HEK293 (cell line): ENCODE measurements around the gene GALT.

Experiments used
- EGR2 ChIP-seq: fragments of 450-650 bp; formaldehyde crosslinking; IDR thresholded peaks from 2 replicates; pipeline ENCODE4 v1.5.1; 2016; ENCODE audit warnings: low read depth, missing biosample characterization, missing genetic modification characterization
- GFI1B ChIP-seq: fragments of 450-650 bp; formaldehyde crosslinking; IDR thresholded peaks from 2 replicates; pipeline ENCODE4 v1.5.1; 2016; ENCODE audit warnings: missing biosample characterization, missing genetic modification characterization
- GLIS1 ChIP-seq: fragments of 450-650 bp; formaldehyde crosslinking; IDR thresholded peaks from 2 replicates; pipeline ENCODE4 v1.5.1; 2016; ENCODE audit warnings: missing biosample characterization, missing genetic modification characterization
- GLIS2 ChIP-seq: fragments of 450-650 bp; formaldehyde crosslinking; IDR thresholded peaks from 2 replicates; pipeline ENCODE4 v1.5.1; 2016; ENCODE audit warnings: missing biosample characterization, missing genetic modification characterization
- KLF1 ChIP-seq: fragments of 450-650 bp; formaldehyde crosslinking; IDR thresholded peaks from 2 replicates; pipeline ENCODE4 v1.5.1; 2016; ENCODE audit warnings: missing biosample characterization, missing genetic modification characterization
- MZF1 ChIP-seq: fragments of 450-650 bp; formaldehyde crosslinking; IDR thresholded peaks from 2 replicates; pipeline ENCODE4 v1.5.1; 2017; ENCODE audit warnings: missing biosample characterization, missing genetic modification characterization, borderline replicate concordance
- OSR2 ChIP-seq: fragments of 450-650 bp; formaldehyde crosslinking; IDR thresholded peaks from 2 replicates; pipeline ENCODE4 v1.5.1; 2016; ENCODE audit warnings: missing biosample characterization, missing genetic modification characterization
- RBAK ChIP-seq: fragments of 450-650 bp; formaldehyde crosslinking; IDR thresholded peaks from 2 replicates; pipeline ENCODE4 v1.5.1; 2016; ENCODE audit warnings: missing biosample characterization, missing genetic modification characterization
- SP2 ChIP-seq: fragments of 450-650 bp; formaldehyde crosslinking; IDR thresholded peaks from 2 replicates; pipeline ENCODE4 v1.5.1; 2016; ENCODE audit warnings: missing biosample characterization, missing genetic modification characterization
- YY1 ChIP-seq: fragments of 450-650 bp; formaldehyde crosslinking; IDR thresholded peaks from 2 replicates; pipeline ENCODE4 v1.5.1; 2018; ENCODE audit warnings: missing biosample characterization, missing genetic modification characterization
- ZBTB1 ChIP-seq: fragments of 450-650 bp; formaldehyde crosslinking; IDR thresholded peaks from 2 replicates; pipeline ENCODE4 v1.5.1; 2016; ENCODE audit warnings: missing biosample characterization, missing genetic modification characterization
- ZNF121 ChIP-seq: fragments of 450-650 bp; formaldehyde crosslinking; IDR thresholded peaks from 2 replicates; pipeline ENCODE4 v1.5.1; 2016; ENCODE audit warnings: missing biosample characterization, missing genetic modification characterization
- ZNF132 ChIP-seq: fragments of 450-650 bp; formaldehyde crosslinking; IDR thresholded peaks from 2 replicates; pipeline ENCODE4 v1.5.1; 2017; ENCODE audit warnings: missing biosample characterization, missing genetic modification characterization, borderline replicate concordance
- ZNF157 ChIP-seq: fragments of 450-650 bp; formaldehyde crosslinking; IDR thresholded peaks from 2 replicates; pipeline ENCODE4 v1.5.1; 2016; ENCODE audit warnings: missing biosample characterization, missing genetic modification characterization
- ZNF174 ChIP-seq: fragments of 450-650 bp; formaldehyde crosslinking; IDR thresholded peaks from 2 replicates; pipeline ENCODE4 v1.5.0; 2017; ENCODE audit warnings: missing biosample characterization, mild to moderate bottlenecking, missing genetic modification characterization
- ZNF248 ChIP-seq: fragments of 450-650 bp; formaldehyde crosslinking; IDR thresholded peaks from 2 replicates; pipeline ENCODE4 v1.5.1; 2017; ENCODE audit warnings: missing biosample characterization, missing genetic modification characterization
- ZNF335 ChIP-seq: fragments of 450-650 bp; formaldehyde crosslinking; conservative IDR thresholded peaks from 2 replicates; pipeline ENCODE4 v1.5.1; 2016; ENCODE audit warnings: missing biosample characterization, missing genetic modification characterization
- ZNF354C ChIP-seq: fragments of 450-650 bp; formaldehyde crosslinking; IDR thresholded peaks from 2 replicates; pipeline ENCODE4 v1.5.1; 2016; ENCODE audit warnings: missing biosample characterization, missing genetic modification characterization, low read depth, borderline replicate concordance
- ZNF366 ChIP-seq: fragments of 450-650 bp; formaldehyde crosslinking; conservative IDR thresholded peaks from 2 replicates; pipeline ENCODE4 v1.5.1; 2016; ENCODE audit warnings: missing biosample characterization, missing genetic modification characterization
- ZNF433 ChIP-seq: fragments of 450-650 bp; formaldehyde crosslinking; IDR thresholded peaks from 2 replicates; pipeline ENCODE4 v1.5.1; 2016; ENCODE audit warnings: missing biosample characterization, missing genetic modification characterization, low read depth
- ZNF473 ChIP-seq: fragments of 450-650 bp; formaldehyde crosslinking; IDR thresholded peaks from 2 replicates; pipeline ENCODE4 v1.5.1; 2017; ENCODE audit warnings: missing biosample characterization, missing genetic modification characterization
- ZNF549 ChIP-seq: fragments of 450-650 bp; IDR thresholded peaks from 2 replicates; pipeline ENCODE4 v1.5.1; 2018; ENCODE audit warnings: missing biosample characterization, missing genetic modification characterization, mild to moderate bottlenecking, inconsistent platforms, moderate library complexity
- ZNF555 ChIP-seq: fragments of 450-650 bp; formaldehyde crosslinking; conservative IDR thresholded peaks from 2 replicates; pipeline ENCODE4 v1.5.1; 2017; ENCODE audit warnings: missing biosample characterization, mild to moderate bottlenecking, missing genetic modification characterization, inconsistent platforms
- ZNF785 ChIP-seq: fragments of 450-650 bp; formaldehyde crosslinking; IDR thresholded peaks from 2 replicates; pipeline ENCODE4 v1.5.1; 2016; ENCODE audit warnings: missing biosample characterization, missing genetic modification characterization
- ZNF792 ChIP-seq: fragments of 450-650 bp; formaldehyde crosslinking; IDR thresholded peaks from 2 replicates; pipeline ENCODE4 v1.5.1; 2016; ENCODE audit warnings: missing biosample characterization, missing genetic modification characterization
- ZNF830 ChIP-seq: fragments of 450-650 bp; IDR thresholded peaks from 2 replicates; pipeline ENCODE4 v1.5.0; 2018; ENCODE audit warnings: missing biosample characterization, missing genetic modification characterization, low read depth, mild to moderate bottlenecking, moderate library complexity
- ZNF837 ChIP-seq: fragments of 450-650 bp; formaldehyde crosslinking; IDR thresholded peaks from 2 replicates; pipeline ENCODE4 v1.5.1; 2016; ENCODE audit warnings: missing biosample characterization, missing genetic modification characterization
- ZSCAN23 ChIP-seq: fragments of 450-650 bp; formaldehyde crosslinking; IDR thresholded peaks from 2 replicates; pipeline ENCODE4 v1.5.1; 2016; ENCODE audit warnings: missing biosample characterization, missing genetic modification characterization
- ZSCAN30 ChIP-seq: fragments of 450-650 bp; IDR thresholded peaks from 2 replicates; pipeline ENCODE4 v1.5.1; 2018; ENCODE audit warnings: missing biosample characterization, mild to moderate bottlenecking, missing genetic modification characterization, moderate library complexity
- ZXDB ChIP-seq: fragments of 450-650 bp; formaldehyde crosslinking; IDR thresholded peaks from 2 replicates; pipeline ENCODE4 v1.5.1; 2016; ENCODE audit warnings: missing biosample characterization, missing genetic modification characterization
- TF ChIP-seq, protein P1 (sequence below): fragments of 450-650 bp; formaldehyde crosslinking; IDR thresholded peaks from 2 replicates; pipeline ENCODE4 v1.5.1; 2016; ENCODE audit warnings: missing biosample characterization, missing genetic modification characterization
- TF ChIP-seq, protein P2 (sequence below): fragments of 450-650 bp; formaldehyde crosslinking; IDR thresholded peaks from 2 replicates; pipeline ENCODE4 v1.5.1; 2017; ENCODE audit warnings: missing biosample characterization, missing genetic modification characterization
- TF ChIP-seq, protein P3 (sequence below): fragments of 450-650 bp; formaldehyde crosslinking; IDR thresholded peaks from 2 replicates; pipeline ENCODE4 v1.5.1; 2016; ENCODE audit warnings: missing biosample characterization, missing genetic modification characterization
- TF ChIP-seq, protein P4 (sequence below): fragments of 450-650 bp; formaldehyde crosslinking; conservative IDR thresholded peaks from 2 replicates; pipeline ENCODE4 v1.5.1; 2016; ENCODE audit warnings: low read depth, missing biosample characterization, missing genetic modification characterization

The GALT gene

DNA sequence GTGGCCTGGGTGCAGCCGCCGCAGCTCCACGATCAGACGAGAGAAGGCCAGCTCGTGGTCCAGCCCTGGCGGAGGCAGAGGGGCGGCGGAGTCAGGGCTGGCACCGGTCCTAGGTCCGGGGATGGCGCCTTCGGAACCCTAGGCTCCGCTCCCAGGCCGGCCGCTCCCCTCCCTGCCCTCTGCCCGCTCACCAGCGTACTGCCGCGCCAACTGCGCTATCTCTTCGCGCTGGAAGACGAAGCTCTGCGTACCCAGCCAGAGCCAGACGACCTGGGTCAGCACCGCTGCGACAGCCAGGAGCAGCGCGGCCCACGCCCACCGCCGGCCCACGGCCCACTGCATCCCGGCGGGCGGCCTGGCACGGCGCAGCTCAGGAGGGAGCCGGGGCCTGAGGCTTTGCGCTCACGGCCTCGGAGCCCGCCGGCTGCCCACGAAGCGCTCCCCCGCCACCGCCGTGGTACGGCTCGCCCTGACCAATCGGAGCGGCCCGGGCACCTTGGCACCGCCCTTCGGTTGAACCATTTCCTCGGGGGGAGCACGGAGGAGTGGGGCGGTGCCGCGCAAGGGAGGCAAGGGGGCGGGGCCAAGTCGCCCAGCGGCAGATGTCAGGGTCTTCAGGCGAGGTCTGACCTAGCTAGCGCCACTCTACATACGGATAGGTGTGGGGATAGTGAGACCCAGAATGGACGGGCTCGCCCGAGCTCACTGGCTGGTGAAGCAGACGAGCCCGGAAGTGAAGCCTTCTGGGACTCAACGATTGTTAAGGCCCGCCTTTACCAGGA lies 8.9 kb upstream of the GALT start, which contains the start of gene SIGMAR1 (continued):
- TF ChIP-seq, protein P1, sequence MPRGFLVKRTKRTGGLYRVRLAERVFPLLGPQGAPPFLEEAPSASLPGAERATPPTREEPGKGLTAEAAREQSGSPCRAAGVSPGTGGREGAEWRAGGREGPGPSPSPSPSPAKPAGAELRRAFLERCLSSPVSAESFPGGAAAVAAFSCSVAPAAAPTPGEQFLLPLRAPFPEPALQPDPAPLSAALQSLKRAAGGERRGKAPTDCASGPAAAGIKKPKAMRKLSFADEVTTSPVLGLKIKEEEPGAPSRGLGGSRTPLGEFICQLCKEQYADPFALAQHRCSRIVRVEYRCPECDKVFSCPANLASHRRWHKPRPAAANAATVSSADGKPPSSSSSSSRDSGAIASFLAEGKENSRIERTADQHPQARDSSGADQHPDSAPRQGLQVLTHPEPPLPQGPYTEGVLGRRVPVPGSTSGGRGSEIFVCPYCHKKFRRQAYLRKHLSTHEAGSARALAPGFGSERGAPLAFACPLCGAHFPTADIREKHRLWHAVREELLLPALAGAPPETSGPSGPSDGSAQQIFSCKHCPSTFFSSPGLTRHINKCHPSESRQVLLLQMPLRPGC (tag by site-specific recombination), result peak; percentile 7; the same call in 1 of the 2 replicates
- TF ChIP-seq ZNF792 (tag by site-specific recombination), result no peak
- peak; percentile 85 for TF ChIP-seq ZSCAN30 (tag by site-specific recombination)
- TF ChIP-seq ZNF248, result no peak
- no peak for TF ChIP-seq ZNF354C (tag by site-specific recombination)
- peak; percentile 33; the same call in 1 of the 2 replicates for TF ChIP-seq GLIS1 (tag by site-specific recombination)
- no peak for TF ChIP-seq ZNF433 (tag by site-specific recombination)
- no peak for TF ChIP-seq ZNF830 (tag by site-specific recombination)
- no peak for TF ChIP-seq ZNF174 (tag by site-specific recombination)
- TF ChIP-seq, protein P2, sequence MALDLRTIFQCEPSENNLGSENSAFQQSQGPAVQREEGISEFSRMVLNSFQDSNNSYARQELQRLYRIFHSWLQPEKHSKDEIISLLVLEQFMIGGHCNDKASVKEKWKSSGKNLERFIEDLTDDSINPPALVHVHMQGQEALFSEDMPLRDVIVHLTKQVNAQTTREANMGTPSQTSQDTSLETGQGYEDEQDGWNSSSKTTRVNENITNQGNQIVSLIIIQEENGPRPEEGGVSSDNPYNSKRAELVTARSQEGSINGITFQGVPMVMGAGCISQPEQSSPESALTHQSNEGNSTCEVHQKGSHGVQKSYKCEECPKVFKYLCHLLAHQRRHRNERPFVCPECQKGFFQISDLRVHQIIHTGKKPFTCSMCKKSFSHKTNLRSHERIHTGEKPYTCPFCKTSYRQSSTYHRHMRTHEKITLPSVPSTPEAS, result no peak
- TF ChIP-seq, protein P3, sequence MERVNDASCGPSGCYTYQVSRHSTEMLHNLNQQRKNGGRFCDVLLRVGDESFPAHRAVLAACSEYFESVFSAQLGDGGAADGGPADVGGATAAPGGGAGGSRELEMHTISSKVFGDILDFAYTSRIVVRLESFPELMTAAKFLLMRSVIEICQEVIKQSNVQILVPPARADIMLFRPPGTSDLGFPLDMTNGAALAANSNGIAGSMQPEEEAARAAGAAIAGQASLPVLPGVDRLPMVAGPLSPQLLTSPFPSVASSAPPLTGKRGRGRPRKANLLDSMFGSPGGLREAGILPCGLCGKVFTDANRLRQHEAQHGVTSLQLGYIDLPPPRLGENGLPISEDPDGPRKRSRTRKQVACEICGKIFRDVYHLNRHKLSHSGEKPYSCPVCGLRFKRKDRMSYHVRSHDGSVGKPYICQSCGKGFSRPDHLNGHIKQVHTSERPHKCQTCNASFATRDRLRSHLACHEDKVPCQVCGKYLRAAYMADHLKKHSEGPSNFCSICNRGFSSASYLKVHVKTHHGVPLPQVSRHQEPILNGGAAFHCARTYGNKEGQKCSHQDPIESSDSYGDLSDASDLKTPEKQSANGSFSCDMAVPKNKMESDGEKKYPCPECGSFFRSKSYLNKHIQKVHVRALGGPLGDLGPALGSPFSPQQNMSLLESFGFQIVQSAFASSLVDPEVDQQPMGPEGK (tag by site-specific recombination), result peak; percentile 80
- no peak for TF ChIP-seq ZNF555 (tag by site-specific recombination)
- TF ChIP-seq ZNF473 (tag by site-specific recombination), result no peak
- no peak for TF ChIP-seq ZNF366 (tag by site-specific recombination)
- no peak for TF ChIP-seq RBAK (tag by site-specific recombination)
- no peak for TF ChIP-seq ZBTB1 (tag by site-specific recombination)
- 0 out of 2 replicates have a peak, but pooled peaks have one; percentile 33 for TF ChIP-seq ZXDB
- no peak for TF ChIP-seq ZNF157 (tag by site-specific recombination)
- TF ChIP-seq GLIS2 (tag by site-specific recombination), result peak; percentile 56; the same call in 1 of the 2 replicates
- TF ChIP-seq ZNF785 (tag by site-specific recombination), result 0 out of 2 replicates have a peak, but pooled peaks have one; percentile 21
- TF ChIP-seq ZSCAN23 (tag by site-specific recombination), result no peak
- TF ChIP-seq OSR2, result no peak
- no peak; the same call in 1 of the 2 replicates for TF ChIP-seq MZF1 (tag by site-specific recombination)
- peak; percentile 91 for TF ChIP-seq KLF1 (tag by site-specific recombination)
- no peak for TF ChIP-seq ZNF132 (tag by site-specific recombination)
- peak; percentile 82 for TF ChIP-seq ZNF335 (tag by site-specific recombination)
- TF ChIP-seq ZNF837 (tag by site-specific recombination), result no peak
- TF ChIP-seq GFI1B, result no peak
- no peak for TF ChIP-seq ZNF549 (tag by site-specific recombination)
- peak; percentile 89 for TF ChIP-seq SP2
- TF ChIP-seq, protein P4, sequence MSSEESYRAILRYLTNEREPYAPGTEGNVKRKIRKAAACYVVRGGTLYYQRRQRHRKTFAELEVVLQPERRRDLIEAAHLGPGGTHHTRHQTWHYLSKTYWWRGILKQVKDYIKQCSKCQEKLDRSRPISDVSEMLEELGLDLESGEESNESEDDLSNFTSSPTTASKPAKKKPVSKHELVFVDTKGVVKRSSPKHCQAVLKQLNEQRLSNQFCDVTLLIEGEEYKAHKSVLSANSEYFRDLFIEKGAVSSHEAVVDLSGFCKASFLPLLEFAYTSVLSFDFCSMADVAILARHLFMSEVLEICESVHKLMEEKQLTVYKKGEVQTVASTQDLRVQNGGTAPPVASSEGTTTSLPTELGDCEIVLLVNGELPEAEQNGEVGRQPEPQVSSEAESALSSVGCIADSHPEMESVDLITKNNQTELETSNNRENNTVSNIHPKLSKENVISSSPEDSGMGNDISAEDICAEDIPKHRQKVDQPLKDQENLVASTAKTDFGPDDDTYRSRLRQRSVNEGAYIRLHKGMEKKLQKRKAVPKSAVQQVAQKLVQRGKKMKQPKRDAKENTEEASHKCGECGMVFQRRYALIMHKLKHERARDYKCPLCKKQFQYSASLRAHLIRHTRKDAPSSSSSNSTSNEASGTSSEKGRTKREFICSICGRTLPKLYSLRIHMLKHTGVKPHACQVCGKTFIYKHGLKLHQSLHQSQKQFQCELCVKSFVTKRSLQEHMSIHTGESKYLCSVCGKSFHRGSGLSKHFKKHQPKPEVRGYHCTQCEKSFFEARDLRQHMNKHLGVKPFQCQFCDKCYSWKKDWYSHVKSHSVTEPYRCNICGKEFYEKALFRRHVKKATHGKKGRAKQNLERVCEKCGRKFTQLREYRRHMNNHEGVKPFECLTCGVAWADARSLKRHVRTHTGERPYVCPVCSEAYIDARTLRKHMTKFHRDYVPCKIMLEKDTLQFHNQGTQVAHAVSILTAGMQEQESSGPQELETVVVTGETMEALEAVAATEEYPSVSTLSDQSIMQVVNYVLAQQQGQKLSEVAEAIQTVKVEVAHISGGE (tag by site-specific recombination), result no peak; the same call in 1 of the 2 replicates
- TF ChIP-seq EGR2 (tag by site-specific recombination), result peak; percentile 71
- TF ChIP-seq ZNF121 (tag by site-specific recombination), result no peak
- TF ChIP-seq YY1 (tag by site-specific recombination), result no peak
